ENCODE measurements around the gene MTCH1.
"Not testable (repeated sequence)": the region's sequence is repeated elsewhere in the genome, so short reads cannot be mapped to it uniquely, and the experiment has no call there.

Gene MTCH1

DNA sequence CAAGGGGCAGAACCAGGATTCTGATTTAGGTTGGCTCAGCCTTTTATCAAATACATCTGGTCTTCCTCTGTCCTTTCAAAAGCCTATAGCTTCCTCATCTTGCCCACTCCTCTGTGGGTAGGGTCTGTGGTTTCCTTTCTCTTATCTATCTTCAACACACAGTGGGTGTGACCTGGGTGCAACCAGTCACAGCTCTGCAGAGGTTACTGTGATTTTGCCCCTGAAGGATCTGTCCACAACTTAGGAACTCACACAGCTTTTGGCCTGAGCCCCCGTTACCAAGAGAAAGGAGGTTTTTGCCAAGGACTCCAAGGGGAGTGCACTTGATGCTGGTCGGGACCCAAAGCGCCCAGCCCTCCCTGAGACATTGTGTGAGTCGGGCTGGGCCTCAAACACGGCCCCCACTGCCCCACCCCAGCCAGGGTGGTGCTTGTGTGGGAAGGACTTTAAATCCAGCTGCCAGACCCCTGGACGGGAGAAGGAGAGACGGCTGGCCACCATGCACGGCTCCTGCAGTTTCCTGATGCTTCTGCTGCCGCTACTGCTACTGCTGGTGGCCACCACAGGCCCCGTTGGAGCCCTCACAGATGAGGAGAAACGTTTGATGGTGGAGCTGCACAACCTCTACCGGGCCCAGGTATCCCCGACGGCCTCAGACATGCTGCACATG is 31.6 kb downstream of the MTCH1 start, which contains the start of gene PI16:
PI16 (plus strand) TSS at position 477 of the 670 bp plus-strand sequence; CDS start at position 500, 23 bp downstream.
- DNase-seq (ENCODE audit: low read depth in 2 of 2): no peak

DNA sequence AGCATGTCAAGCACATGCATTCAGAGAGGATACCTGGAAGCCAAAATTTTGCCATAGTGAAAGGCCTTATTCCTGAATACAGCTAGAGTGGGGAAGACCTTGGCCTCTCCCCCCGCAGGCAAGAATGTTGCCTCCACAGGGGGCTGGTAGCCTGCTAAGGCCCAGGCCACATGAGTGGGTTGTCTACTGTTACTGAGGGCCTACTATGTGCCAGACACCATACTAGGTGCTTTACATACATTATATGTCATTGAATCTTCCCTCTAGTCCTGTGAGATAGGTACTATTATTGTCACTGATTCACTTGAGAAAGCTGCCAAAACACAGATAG is 32.1 kb downstream of the MTCH1 start:
- no peak for DNase-seq (ENCODE audit: low read depth in 2 of 2)

DNA sequence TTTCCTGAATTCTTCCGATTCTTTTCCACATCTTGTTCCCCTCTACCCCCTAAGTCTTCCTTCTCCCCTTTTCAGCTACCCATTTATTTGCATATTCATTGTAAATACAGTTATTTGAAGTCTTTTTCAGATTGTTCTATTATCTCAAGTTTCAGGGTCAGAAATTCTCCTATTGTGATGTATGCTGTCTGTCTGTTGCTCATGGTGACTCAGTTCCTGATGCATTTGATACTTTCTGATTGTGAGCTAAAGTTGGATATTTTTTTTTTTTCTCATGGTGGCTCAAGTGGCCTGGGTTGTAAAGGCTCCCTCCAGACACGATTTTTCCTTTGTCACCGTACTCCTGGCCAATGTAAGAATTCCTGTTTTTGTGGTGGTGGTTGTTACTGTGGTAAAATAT is 36.4 kb downstream of the MTCH1 start:
- DNase-seq (ENCODE audit: low read depth in 2 of 2): no peak

DNA sequence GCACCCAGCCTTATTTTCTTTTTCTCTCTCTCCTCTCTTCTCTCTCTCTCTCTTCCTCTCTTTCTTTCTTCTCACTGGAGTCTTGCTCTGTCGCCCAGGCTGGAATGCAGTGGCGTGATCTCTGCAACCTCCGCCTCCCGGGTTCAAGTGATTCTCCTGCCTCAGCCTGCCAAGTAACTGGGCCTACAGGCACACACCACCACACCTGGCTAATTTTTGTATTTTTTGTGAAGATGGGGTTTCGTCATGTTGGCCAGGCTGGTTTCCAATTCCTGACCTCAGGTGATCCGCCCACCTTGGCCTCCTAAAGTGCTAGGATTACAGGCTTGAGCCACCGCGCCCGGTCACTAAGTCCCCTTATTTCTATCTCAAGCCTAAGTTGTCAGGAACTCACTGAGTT is 36.9 kb downstream of the MTCH1 start:
- not testable (repeated sequence) for DNase-seq (ENCODE audit: low read depth in 2 of 2)

DNA sequence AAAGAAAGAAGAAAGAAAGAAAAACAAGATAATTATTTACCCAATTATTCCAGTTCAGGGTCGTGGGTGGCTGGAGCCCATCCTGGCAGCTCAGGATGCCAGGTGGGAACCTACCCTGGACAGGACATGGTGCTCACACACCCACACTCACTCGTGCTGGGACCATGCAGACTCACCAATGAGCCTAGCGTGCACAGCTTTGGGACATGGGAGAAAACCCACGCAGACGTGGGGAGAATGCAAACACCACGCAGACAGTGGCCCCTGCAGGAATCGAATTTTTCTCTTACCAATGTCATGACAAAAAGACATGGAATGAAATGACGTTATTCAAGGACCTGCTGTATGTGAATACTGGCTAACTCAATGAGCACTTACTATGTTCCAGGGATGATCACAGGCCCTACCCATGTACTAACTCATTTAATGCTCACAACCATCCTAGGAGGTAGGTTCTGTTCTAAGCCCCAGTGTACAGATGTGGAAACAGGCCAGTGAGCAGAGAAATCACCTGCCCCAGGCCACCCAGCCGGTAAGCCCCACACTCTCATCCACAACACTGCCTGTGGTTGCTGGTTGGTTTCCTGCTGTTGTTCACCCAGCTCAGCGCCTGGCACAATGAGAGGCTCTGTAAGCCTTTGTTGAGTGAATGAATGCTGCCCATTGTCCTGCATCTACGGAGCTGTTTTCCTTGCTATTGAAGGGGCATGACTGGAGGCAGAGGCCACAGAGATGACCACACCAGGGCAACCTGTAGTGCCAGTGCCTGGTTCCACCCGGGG is 38.2 kb downstream of the MTCH1 start:
- DNase-seq (ENCODE audit: low read depth in 2 of 2): no peak

DNA sequence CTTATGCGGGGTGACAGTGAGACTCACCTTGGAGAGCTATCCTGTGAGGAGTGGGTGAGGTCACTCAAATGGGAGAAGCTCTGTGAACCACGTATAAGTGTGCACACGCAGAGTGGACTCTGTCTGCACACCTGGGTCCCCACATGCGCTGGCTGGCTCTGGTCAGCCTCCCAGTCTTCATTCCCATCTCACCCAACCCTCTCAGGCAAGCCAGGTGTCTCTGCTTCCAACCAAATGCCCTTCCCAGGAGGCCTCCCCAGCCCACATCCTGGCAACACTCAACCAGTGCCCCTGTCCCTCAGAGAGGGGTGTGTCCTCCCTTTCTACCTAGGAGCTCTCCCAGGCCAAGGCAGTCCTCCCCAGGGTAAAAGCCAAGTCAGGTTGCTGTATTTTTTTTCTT is 39.5 kb downstream of the MTCH1 start:
- no peak for DNase-seq (ENCODE audit: low read depth in 2 of 2)

DNA sequence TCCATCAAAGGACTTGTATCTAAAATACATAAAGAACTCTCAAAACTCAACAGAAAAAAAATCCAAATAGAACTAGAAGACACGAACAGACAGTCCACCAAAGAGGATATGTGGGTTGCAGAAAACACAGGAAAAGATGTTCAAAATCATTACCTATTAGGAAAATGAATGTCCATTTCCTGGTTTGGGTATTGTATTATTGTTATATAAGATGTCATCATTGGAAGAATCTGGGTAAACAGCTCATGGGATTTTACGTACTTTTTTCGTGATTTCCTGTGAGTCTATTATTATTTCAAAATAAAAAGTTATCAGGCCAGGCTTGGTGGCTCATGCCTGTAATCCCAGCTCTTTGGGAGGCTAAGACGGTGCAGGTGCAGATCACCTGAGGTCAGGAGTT is 40.7 kb downstream of the MTCH1 start:
- DNase-seq (ENCODE audit: low read depth in 2 of 2): no peak

DNA sequence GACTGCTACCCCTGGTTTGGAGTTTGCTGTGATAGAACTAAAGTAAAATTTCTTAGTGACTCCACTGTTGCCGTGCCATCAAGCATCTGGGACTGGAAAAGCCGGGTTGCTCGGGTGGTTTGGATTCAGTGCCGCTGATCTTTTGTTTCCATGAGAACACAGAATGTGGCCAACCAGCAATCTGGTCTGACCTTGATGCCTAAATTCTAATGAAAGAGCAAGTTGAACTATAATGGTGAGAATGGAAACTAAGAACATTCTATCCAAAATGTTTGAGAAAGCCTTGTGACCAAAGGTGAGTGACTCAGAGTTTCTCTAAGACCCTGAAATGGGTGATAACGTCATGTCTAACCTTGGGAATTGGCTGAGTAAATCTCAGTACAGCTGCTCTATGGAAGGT is 41.3 kb downstream of the MTCH1 start:
- DNase-seq (ENCODE audit: low read depth in 2 of 2): no peak

DNA sequence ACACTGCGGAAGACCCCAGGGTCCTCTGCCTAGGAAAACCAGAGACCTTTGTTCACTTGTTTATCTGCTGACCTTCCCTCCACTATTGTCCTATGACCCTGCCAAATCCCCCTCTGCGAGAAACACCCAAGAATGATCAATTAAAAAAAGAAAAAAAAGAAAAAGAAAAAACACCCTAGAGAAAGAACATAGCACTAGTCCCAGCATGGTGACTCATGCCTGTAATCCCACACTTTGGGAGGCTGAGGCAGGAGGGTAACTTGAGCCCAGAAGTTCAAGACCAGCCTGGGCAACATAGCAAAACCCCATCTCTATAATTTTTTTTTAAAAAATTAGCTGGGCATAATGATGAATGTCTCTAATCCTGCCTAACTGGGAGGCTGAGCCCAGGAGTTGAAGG is 43.7 kb downstream of the MTCH1 start:
- DNase-seq (ENCODE audit: low read depth in 2 of 2): not testable (repeated sequence)

DNA sequence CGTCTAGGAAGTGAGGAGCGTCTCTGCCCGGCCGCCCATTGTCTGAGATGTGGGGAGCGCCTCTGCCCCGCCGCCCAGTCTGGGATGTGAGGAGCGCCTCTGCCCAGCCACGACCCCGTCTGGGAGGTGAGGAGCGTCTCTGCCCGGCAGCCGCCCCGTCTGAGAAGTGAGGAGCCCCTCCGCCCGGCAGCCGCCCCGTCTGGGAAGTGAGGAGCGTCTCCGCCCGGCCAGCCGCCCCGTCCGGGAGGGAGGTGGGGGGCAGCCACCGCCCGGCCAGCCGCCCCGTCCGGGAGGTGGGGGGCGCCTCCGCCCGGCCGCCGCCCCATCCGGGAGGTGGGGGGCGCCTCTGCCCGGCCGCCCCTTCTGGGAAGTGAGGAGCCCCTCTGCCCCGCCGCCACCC is 44.4 kb downstream of the MTCH1 start:
- DNase-seq (ENCODE audit: low read depth in 2 of 2): not testable (repeated sequence)

DNA sequence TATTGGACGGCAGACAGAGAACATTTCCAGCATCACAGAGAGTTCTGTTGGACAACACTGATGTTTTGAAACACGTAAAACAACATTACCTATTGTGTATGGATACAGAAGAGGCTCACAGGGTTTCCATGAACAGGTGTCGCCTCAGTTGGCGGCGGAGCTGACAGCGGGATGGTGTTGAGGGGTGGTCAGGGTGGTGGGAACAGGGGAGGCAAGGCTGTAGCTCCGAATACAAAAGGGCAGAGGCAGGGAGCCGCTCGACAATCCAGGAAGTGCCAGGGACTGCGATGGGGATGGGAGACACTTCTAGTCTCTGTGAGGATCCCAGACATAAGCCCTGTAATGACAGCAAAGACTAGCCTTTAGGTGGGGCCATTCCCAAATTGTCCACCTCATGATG is 46.0 kb downstream of the MTCH1 start:
- no peak for DNase-seq (ENCODE audit: low read depth in 2 of 2)

DNA sequence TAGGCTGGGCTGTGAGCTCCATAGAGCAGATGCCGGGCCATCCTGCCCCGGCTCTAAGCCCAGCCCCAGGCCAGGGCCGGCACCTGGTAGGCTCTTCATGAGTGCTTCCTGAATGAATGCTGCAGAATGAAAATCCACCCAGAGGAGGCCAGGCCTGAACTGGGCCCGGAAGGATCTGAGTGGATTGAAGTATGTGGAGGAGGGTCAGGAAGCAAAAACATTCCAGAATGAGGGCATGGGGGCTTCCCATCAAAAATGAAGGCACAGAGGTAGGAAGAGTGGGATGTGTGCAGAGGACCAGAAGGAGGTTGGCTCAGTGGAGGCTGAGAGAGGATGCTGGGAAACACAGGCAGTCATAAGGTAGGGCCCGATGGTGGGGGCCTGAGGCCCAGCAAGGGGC is 47.0 kb downstream of the MTCH1 start:
- DNase-seq (ENCODE audit: low read depth in 2 of 2): not testable (repeated sequence)

DNA sequence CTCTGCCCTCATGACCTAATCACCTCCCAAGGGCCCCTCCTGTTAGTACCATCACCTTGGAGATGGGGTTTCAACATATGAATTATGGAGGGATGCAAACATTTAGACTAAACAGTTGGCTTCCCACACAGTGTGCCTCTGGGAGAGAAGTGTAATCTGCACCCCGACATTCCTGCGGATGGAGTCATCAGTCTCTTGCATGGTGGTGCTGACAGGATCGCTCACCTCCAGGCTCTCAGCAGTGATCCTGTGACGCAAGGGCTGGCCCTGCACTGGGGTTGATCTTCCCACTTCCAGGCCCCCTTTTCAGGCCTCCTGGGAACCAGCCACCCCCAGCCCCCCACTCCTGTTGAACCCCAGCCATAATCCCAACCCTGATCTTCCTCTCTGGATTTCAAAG is 47.5 kb downstream of the MTCH1 start:
- no peak for DNase-seq (ENCODE audit: low read depth in 2 of 2)

DNA sequence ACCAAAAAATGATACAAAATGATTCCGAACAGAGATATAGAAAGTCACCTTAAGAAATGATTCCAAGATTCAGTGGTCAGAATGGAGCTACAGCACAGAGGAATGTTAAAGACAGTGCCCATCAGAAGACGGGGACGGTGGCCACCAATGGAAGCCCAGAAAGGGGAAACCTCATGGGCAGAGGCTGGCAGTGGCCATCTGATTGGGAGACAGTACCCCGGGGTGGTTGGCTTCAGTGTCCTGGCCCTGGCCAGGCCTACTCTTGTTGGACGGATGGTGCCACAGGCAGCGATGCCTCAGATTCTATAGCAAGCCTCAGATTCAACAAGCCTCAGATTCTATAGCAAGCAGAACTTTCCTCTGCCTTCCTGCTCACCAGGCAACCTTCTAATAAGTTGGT is 48.1 kb downstream of the MTCH1 start:
- DNase-seq (ENCODE audit: low read depth in 2 of 2): no peak

DNA sequence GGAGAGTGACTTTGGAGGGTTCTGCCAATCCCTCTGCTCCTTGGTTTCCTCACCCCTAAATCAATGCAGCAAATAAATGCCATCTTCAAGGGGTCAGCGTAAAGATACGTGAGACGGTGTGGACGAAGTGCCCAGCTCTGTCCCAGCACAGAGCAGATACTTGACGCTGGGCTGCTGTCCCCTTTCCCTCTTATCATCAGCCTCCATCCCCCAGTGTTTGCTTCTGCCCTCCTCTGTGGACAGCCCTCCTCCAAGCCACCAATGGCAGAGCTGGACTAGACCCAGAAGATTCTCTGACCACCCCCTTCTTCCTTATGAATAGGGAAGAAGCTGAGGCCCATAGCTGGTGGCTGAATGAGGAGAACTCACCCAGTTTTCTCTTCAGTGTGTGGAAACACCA is 49.2 kb downstream of the MTCH1 start:
- no peak for DNase-seq (ENCODE audit: low read depth in 2 of 2)

DNA sequence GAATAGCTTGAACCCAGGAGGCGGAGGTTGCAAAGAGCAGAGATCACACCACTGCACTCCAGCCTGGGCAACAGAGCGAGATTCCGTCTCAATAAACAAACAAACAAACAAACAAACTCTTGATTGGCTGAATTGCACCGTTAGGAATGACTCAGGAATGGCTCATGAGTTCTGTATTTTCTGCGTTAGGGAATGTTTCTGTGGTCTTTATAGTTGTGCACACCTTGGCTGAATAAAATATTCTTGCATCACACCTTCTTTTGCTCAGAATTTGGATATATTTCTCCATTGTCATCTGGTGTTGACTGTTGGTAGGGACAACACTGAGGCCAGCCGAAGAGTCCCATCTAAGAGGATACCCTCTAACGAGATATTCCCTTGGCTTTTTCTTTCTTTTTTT is 51.1 kb downstream of the MTCH1 start:
- DNase-seq (ENCODE audit: low read depth in 2 of 2): no peak

DNA sequence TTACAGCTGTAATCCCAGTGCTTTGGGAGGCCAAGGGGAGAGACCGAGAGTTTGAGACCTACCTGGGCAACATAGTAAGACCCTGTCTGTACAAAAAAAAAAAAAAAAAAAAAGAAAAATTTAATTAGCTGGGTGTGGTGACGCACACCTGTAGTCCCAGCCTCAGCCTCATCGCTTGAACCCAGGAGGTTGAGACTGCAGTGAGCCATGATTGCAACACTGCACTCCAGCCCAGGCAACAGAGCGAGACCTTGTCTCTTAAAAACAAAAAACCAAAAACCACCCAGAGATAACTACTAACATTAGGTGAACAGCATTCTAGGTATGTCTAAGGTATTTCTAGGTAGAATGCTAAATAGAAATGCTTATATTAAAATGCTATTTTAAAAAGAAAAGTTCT is 52.5 kb downstream of the MTCH1 start:
- no peak for DNase-seq (ENCODE audit: low read depth in 2 of 2)

DNA sequence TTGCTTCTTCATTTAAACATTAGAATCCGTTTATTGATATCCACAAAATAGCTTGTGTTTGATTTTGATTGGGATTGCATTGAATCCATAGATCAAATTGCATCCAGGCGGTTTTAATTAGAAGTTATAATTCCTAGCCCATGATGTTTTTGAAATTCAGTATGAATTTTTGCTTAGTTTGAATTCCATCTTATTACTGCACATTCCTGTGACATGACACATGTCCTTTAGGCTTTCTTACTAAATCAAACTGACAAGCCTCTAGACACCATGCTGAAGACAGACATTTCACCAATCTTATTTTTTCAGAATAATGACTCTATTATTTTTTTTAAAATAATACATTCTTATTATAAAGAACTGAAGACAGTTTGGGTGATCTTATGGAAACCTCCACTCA is 52.9 kb downstream of the MTCH1 start:
- no peak for DNase-seq (ENCODE audit: low read depth in 2 of 2)

DNA sequence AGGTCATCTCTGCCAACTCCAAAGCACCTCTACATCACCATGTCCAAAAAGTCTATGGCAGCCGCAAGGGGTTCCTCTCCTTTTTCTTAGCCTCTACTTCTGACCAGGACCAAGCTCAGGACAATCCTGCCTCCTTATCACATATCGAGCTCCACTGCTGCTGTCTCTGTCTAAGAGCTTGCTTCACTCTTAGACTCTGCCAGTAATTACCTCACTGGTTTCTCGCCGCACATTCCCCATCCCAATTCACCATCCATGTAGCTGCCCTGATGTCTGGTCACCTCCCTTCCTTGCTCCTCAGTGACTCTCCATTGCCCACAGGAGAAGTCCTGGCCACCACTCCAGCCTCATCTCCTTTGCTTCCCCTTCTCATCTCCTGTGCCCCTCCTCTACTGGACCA is 55.5 kb downstream of the MTCH1 start:
- DNase-seq (ENCODE audit: low read depth in 2 of 2): no peak

DNA sequence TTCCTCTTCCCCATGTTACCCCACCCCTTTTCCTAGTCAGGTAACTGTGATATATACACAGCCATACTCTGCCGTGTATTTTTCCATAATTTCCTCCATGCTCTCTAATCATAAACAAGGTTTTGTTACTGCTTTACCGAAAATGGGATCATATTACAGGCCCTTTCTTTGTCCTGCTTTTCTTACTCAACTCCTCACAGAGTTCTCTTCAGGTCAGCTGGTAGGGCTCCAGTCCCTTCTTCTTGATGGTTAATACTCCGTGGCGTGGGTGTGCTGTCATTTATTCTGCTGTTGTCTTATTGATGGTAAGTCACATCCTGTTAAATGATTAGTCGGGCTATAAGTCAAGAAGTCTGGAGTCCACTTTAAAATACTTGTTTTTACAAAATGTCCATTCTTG is 56.4 kb downstream of the MTCH1 start:
- no peak for DNase-seq (ENCODE audit: low read depth in 2 of 2)

DNA sequence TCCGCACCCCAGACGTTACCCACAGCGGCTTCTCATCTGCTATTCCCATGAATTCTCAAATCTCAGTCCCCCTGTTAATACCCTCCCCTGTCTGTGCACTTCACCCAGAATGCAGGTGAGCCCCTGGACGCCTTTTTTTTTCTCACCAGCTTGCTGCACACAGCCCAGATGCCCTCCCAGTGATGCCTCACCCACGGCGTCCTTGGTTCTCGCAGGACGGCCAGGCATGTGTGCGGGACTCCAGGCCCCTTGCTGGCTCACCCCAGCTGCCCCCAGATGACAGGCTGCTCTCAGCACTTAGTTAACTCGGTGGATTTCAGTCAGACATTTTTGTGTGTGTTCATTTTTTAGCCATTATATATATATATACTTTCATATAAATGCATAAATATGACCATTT is 56.8 kb downstream of the MTCH1 start:
- DNase-seq (ENCODE audit: low read depth in 2 of 2): no peak

DNA sequence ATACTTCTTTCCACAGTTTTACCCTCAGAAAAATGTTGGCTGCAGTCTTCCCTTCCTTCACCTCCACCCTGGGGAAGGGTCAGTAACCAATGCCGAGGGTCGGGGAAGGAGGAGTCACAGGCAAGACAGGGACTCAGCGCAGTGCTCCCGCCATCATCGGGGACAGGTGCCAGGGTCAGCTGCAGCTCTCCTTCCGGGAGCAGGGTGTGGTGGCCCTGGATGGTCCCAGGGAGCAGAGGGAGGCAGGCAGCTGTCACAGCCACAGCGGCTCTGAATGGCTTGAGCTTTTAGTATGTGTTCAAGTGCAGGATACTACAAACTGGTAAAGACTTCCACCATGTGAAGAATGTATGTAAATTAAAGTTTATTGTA is 57.5 kb downstream of the MTCH1 start:
- no peak for DNase-seq (ENCODE audit: low read depth in 2 of 2)

DNA sequence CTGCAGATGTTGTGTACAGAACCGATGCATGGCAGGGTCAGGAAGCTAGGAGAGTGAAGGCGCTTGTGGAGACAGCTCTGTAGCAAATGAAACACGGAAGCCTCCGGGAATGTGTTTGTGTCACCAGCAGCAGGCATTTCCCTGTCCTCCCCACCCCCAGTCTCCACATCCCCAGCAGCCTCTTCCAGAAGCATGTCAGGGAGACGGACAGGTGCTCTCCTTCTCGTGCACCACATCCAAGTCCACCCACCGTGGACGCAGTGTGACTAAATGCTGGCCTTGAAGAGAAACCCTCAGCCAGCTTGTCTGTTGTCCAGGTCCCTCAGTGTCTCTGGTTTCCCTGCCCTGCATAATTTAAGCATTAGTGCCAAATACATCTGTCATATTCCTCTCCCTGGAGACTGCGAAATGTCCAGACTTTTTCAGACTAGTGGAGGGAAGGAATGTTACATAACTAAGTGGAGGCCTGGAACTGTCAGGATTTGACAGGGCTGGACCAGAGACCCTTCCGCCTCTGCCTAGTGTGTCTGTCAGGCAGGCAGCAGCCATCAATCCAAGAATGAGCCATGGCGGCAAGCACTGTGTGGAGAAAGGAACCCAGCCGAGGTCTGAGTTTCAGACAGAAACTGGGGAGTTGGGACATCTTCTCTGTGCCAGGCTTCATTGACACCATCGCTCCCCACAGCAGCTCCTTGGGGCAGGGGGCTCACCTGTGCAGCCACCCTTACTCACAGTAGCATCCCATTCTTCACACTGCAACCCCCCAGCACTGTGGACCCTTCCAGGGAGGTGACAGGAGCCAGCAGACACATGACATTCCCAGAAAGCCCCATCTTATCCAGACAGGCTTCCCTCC is 58.1 kb downstream of the MTCH1 start:
- DNase-seq (ENCODE audit: low read depth in 2 of 2): no peak
